Measurements from ENCODE around the gene SLIT3. TPM values are rescaled to one million over a fixed set of nuclear protein-coding genes. Genes with fewer than 3 reads are reported as not detected.

Gene SLIT3
- total RNA-seq, 1 experiment from 2014 or later = 21.9 TPM

GRCh38 chr5:169200125-169200778, 100.7 kb downstream of the SLIT3 start:
- DNase-seq (ENCODE audit: low read depth) = no peak
- in situ Hi-C loops (cut with HindIII; ENCODE audit: low pct_unique_long_range_greater_than_20kb, low sequenced_read_pairs) = no loop called here

GRCh38 chr5:169197343-169197742, 103.6 kb downstream of the SLIT3 start:
- DNase-seq (ENCODE audit: low read depth) = peak; percentile 22
- in situ Hi-C loops (cut with HindIII; ENCODE audit: low pct_unique_long_range_greater_than_20kb, low sequenced_read_pairs) = no loop called here

GRCh38 chr5:169196059-169196458, 104.9 kb downstream of the SLIT3 start:
- no peak for DNase-seq (ENCODE audit: low read depth)
- in situ Hi-C loops (cut with HindIII; ENCODE audit: low pct_unique_long_range_greater_than_20kb, low sequenced_read_pairs) = no loop called here

- no peak for DNase-seq (ENCODE audit: low read depth)
- in situ Hi-C loops (cut with HindIII; ENCODE audit: low pct_unique_long_range_greater_than_20kb, low sequenced_read_pairs) = no loop called here
These were observed 105.3 kb downstream of the SLIT3 start for GRCh38 chr5:169195601-169196000.

DNA sequence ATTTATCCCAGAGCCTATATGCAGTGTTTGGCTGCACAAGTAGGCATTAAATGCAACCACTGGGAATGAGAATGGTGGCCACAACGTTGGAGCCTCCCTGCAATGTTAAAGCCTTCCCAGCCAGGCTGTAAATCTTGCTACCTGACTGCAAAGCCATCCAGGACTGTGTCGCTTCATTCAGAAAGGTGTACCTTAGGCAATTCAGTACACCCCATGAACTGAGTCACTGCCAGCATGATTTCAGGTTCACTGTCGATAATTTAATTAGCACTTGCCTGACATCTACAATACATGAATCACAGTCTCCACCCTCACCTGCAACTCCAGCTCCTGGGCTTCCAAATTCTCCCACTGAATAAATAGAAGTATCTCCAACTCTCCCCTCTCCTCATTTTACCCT, 108.4 kb downstream of the SLIT3 start:
- no peak for DNase-seq (ENCODE audit: low read depth)
- in situ Hi-C loops (cut with HindIII; ENCODE audit: low pct_unique_long_range_greater_than_20kb, low sequenced_read_pairs) = no loop called here

DNA sequence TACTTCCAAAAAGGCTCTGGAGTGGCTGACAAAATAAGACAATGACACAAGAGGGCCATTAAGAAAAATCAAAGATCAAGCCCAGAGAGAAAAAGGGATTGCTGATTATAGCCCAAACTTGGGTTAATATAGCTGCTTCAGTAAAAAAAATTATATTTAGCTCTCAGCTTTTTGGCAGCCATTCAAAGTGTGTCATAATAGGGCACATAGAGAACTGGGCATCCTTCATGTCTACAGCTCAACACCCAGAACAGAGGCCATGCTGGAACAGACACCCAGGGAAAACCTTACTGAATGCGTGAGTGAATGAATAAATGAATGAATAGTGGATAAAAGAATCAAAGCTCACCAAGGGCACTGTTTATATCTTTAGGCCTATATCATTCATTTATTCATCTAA, 110.1 kb downstream of the SLIT3 start:
- no peak for DNase-seq (ENCODE audit: low read depth)

GRCh38 chr5:169185626-169186025, 115.3 kb downstream of the SLIT3 start:
- no peak for DNase-seq (ENCODE audit: low read depth)
- in situ Hi-C loops (cut with HindIII; ENCODE audit: low pct_unique_long_range_greater_than_20kb, low sequenced_read_pairs) = no loop called here

More for the DNA sequence above, 110.1 kb downstream of the SLIT3 start:
- in situ Hi-C loops (cut with HindIII; ENCODE audit: low pct_unique_long_range_greater_than_20kb, low sequenced_read_pairs) = no loop called here

GRCh38 chr5:169183576-169183975, 117.4 kb downstream of the SLIT3 start:
- in situ Hi-C loops (cut with HindIII; ENCODE audit: low pct_unique_long_range_greater_than_20kb, low sequenced_read_pairs) = no loop called here
- no peak for DNase-seq (ENCODE audit: low read depth)

DNA sequence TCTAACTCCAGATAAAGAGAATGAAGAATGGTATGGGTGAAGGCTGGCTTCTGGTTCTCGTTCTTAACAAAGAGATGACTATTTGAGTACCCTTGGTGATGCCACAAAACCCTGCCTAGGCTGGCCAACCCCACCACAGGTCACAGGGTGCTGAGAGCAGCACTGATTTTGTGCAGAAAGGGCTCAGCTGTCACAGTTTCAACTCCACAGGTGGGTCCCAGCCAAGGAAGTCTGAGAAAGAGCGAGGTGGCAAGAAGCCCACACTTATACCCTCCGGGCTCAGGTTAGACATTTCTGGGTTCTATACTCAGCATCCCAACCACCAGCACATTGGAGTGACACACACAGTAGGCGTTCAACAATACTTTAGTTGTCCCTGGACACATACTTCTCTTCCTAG, 118.1 kb downstream of the SLIT3 start:
- in situ Hi-C loops (cut with HindIII; ENCODE audit: low pct_unique_long_range_greater_than_20kb, low sequenced_read_pairs) = no loop called here
- no peak for DNase-seq (ENCODE audit: low read depth)

- DNase-seq (ENCODE audit: low read depth) = peak; percentile 68
- in situ Hi-C loops (cut with HindIII; ENCODE audit: low pct_unique_long_range_greater_than_20kb, low sequenced_read_pairs) = no loop called here
These were observed 119.1 kb downstream of the SLIT3 start for GRCh38 chr5:169181814-169182213.

DNA sequence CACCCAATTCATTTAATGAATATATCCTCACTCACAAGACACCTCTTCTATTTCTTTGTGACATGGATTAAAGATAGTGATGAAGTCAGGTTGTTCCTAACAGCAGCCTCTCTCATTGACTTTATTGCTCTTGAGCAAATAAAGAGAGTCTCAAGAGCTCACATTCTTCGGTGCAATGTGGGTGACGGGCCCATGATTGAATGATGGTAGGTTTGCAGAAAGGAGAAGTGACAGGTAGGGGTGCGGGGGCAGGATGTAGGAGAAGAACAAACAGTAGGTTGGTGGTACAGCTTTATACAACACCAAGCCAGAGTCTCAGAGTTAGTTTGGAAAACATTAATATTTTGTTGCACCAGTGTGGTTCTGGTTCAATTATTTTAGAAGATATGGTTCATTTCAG, 122.2 kb downstream of the SLIT3 start:
- no peak for DNase-seq (ENCODE audit: low read depth)
- in situ Hi-C loops (cut with HindIII; ENCODE audit: low pct_unique_long_range_greater_than_20kb, low sequenced_read_pairs) = no loop called here

GRCh38 chr5:169178274-169178673, 122.7 kb downstream of the SLIT3 start:
- no peak for DNase-seq (ENCODE audit: low read depth)
- in situ Hi-C loops (cut with HindIII; ENCODE audit: low pct_unique_long_range_greater_than_20kb, low sequenced_read_pairs) = no loop called here

GRCh38 chr5:169176709-169177694, 123.9 kb downstream of the SLIT3 start:
- no peak for DNase-seq (ENCODE audit: low read depth)
- in situ Hi-C loops (cut with HindIII; ENCODE audit: low pct_unique_long_range_greater_than_20kb, low sequenced_read_pairs) = no loop called here

GRCh38 chr5:169175733-169176132, 125.2 kb downstream of the SLIT3 start:
- DNase-seq (ENCODE audit: low read depth) = no peak
- in situ Hi-C loops (cut with HindIII; ENCODE audit: low pct_unique_long_range_greater_than_20kb, low sequenced_read_pairs) = no loop called here

- DNase-seq (ENCODE audit: low read depth) = no peak
- in situ Hi-C loops (cut with HindIII; ENCODE audit: low pct_unique_long_range_greater_than_20kb, low sequenced_read_pairs) = no loop called here
These were observed 126.0 kb downstream of the SLIT3 start for GRCh38 chr5:169174923-169175322.

DNA sequence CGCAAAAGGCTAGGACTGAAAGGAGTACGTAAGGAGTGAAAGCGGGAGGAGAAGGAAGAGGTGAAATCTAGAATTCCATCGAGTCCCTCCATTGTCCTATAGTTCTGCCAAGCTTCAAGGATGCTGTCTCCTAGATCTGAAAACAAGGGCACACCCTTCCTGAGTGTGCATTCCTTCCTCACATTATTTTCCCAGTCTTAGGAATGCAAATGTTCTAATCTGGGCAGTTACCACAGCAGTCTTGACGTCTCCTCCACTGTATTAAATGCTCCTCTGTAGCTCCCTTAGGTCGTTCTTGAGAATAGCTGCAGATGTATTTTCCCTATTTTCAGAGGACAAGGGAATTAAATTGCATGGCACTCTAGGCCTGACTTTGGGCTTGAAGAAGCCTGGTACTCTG, 127.6 kb downstream of the SLIT3 start:
- no peak for DNase-seq (ENCODE audit: low read depth)
- in situ Hi-C loops (cut with HindIII; ENCODE audit: low pct_unique_long_range_greater_than_20kb, low sequenced_read_pairs) = no loop called here

- in situ Hi-C loops (cut with HindIII; ENCODE audit: low pct_unique_long_range_greater_than_20kb, low sequenced_read_pairs) = no loop called here
- no peak for DNase-seq (ENCODE audit: low read depth)
These were observed 129.4 kb downstream of the SLIT3 start for GRCh38 chr5:169171515-169171914.

GRCh38 chr5:169169783-169170182, 131.2 kb downstream of the SLIT3 start:
- no peak for DNase-seq (ENCODE audit: low read depth)
- in situ Hi-C loops (cut with HindIII; ENCODE audit: low pct_unique_long_range_greater_than_20kb, low sequenced_read_pairs) = no loop called here

DNA sequence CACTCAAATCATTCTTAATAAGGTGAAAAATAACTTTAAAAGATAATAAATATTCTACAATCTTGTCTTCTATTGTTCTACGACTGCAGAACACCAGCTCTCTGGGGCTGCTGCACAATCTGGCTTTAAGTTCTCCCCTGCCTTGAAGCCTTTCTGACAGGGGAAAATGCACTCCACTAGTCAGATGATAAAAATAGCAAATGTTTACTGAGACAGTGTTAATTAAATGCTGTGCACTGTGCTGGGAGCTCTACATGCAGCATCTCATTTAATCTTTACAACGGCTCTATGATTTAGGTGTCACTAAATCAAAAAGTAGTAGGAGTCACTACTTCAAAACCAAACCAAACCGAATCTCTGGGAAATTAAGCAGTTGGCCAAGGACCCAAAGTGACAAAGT, 132.7 kb downstream of the SLIT3 start:
- DNase-seq (ENCODE audit: low read depth) = no peak
- in situ Hi-C loops (cut with HindIII; ENCODE audit: low pct_unique_long_range_greater_than_20kb, low sequenced_read_pairs) = no loop called here
